GM23248 (cell line): Measurements from ENCODE around the gene SET.

Experiments used
- EZH2 ChIP-seq: fragments of 200-600 bp; sonication (generic); IDR thresholded peaks from 2 replicates; pipeline ENCODE4 v1.6.1; 2018; ENCODE audit warnings: antibody characterized with exemption, mild to moderate bottlenecking; ENCODE audit not compliant: insufficient read depth, poor library complexity, severe bottlenecking
- EZH2phosphoT487 ChIP-seq: fragments of 200-600 bp; sonication (generic); IDR thresholded peaks from 2 replicates; pipeline ENCODE4 v1.6.1; 2018; ENCODE audit warnings: antibody characterized with exemption, moderate library complexity, mild to moderate bottlenecking, low read depth; ENCODE audit not compliant: insufficient read depth

DNA sequence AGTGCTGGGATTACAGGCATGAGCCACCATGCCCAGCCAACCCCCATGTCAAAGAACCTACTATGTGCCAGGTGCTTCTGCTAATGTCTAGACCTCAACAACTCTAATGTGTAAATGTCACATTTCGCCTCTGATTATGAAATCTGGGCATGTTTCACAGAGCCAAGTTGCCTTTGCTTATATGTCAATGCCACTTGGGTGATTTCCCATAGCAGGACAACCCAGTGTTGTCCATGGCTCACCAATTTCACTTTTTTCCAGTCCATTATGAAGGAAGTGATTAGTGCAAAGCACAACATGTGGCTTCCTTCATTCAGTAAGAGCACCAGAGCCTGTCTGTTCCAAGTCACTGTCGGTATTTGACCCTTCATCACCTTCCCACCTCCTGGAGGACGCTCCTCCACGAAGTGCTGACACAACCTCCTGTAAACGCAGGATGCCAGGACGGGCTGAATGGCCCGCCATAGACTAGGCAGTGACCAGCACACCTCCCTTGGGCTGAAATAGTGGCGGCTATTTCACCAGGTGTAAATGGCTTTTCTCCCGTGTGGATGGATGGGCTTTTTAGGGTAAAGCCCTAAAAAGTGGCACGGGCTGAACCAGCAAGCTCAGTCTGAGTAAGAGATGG is 12.3 kb downstream of the SET start:
- TF ChIP-seq EZH2 (no peak), EZH2phosphoT487 (no peak)
